Effector memory CD4-positive, alpha-beta T cell (primary cell): ENCODE measurements around the gene ACSM3.
A peak's percentile ranks its signal among the peaks of the same experiment; 100 is the strongest.
"Not testable (repeated sequence)": the region's sequence is repeated elsewhere in the genome, so short reads cannot be mapped to it uniquely, and the experiment has no call there.

Source experiments
- DNase-seq, 3 donors: peaks; one replicate each; pipeline ENCODE4 v3.0.0-alpha.2; 2020
- H3K27ac ChIP-seq: 2 replicates; pipeline ENCODE4 v1.7.0; 2013; ENCODE audit warnings: mild to moderate bottlenecking, low read length, moderate library complexity; ENCODE audit not compliant: insufficient read depth, poor library complexity, severe bottlenecking
- H3K27me3 ChIP-seq: replicated peaks from 2 replicates; pipeline ENCODE4 v1.7.0; 2013; ENCODE audit warnings: mild to moderate bottlenecking, low read length; ENCODE audit not compliant: insufficient read depth, control insufficient read depth, poor library complexity, severe bottlenecking
- H3K36me3 ChIP-seq: 2 replicates; pipeline ENCODE4 v1.7.0; 2013; ENCODE audit warnings: mild to moderate bottlenecking, low read length, moderate library complexity; ENCODE audit not compliant: control insufficient read depth, insufficient read depth
- H3K4me1 ChIP-seq: 2 replicates; pipeline ENCODE4 v1.7.0; 2013; ENCODE audit warnings: low read length, mild to moderate bottlenecking; ENCODE audit not compliant: control insufficient read depth, insufficient read depth, poor library complexity, severe bottlenecking
- H3K4me3 ChIP-seq: 2 replicates; pipeline ENCODE4 v1.7.0; 2013; ENCODE audit warnings: low read length, low read depth, mild to moderate bottlenecking; ENCODE audit not compliant: insufficient read depth, poor library complexity, severe bottlenecking
- H3K9me3 ChIP-seq: 2 replicates; pipeline ENCODE4 v1.7.0; 2013; ENCODE audit warnings: mild to moderate bottlenecking, low read length, moderate library complexity; ENCODE audit not compliant: control insufficient read depth

The ACSM3 gene

DNA sequence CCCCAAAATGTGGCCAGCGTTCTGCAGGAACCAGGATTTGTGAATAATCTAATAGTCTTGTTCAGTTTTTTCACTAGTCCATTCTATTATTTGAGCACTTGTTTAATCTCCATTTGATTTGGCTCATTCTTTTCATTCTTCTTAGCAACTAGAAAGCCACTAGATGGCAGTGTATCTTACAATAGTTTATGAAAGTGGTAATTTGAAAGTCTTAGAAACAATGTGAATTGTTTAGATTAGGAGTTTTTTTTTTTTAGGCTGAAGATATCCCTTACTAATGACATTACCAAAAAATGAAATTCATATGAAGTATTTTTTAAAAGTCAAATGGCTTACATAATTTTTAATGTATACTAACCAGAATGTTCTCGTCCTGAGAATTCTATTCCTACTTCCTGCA, 35.8 kb downstream of the ACSM3 start:
- Histone ChIP-seq H3K9me3 (no peaks in the 10 kb centered on the region), H3K27ac (no peak overlapping the region), H3K36me3 (no peaks in the 10 kb centered on the region), H3K4me1 (no peaks in the 10 kb centered on the region), H3K27me3 (no peaks in the 10 kb centered on the region), H3K4me3 (no peak overlapping the region)
- DNase-seq = no peak

DNA sequence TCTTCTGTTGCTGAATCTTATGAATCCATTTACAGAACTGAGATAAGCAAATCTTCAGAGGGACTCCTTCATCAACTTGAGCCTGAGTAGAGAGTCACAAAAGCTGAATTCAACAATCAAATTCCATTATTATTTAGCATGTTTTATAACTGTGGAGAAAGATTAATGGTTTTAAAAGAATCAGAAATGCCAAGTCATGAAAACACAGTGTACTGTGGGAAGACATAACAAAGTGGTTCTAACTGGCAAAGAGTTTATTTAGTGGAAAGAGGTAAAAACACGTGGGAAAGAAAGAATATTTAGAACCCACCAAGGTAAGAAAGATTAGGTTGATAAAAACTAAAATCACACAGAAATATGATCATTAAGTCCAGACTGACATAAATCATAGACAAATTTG, 37.5 kb downstream of the ACSM3 start:
- Histone ChIP-seq H3K36me3 (no peaks in the 10 kb centered on the region), H3K27ac (no peak overlapping the region), H3K4me3 (no peak overlapping the region), H3K4me1 (no peaks in the 10 kb centered on the region), H3K9me3 (no peaks in the 10 kb centered on the region), H3K27me3 (no peaks in the 10 kb centered on the region)
- no peak for DNase-seq

- Histone ChIP-seq H3K27ac (no peak overlapping the region), H3K4me3 (no peak overlapping the region), H3K36me3 (no peaks in the 10 kb centered on the region), H3K9me3 (no peaks in the 10 kb centered on the region), H3K27me3 (no peaks in the 10 kb centered on the region), H3K4me1 (no peaks in the 10 kb centered on the region)
- no peak for DNase-seq
Measured at GRCh38 chr16:20803192-20803560, 39.4 kb downstream of the ACSM3 start.

DNA sequence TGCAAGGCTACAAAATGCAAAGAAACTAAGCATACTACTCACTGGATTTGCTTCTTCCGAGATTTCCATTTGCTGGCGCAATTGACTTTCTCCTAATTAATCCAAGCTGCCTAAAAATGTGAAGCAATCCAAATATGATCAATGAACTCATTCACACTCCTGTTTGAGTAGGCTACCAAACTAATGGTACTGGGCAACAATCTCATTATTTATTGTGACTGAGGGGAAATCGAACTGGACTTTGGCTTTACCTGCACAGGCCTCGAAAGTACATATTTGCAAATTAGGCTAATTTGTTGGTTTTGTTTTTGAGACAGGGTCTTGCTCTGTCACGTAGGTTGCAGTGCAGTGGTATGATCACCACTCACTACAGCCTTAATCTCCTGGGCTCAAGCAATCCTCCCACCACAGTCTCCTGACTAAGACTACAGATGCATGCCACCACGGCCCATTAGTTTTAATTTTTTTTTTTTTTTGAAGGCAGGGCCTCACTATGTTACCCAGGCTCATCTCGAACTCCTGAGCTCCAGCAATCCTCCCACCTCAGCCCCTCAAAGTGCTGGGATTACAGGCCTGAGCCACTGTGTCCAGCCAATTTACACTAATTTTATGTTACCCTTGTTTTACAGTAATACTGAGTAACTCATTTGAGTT, 39.9 kb downstream of the ACSM3 start:
- Histone ChIP-seq H3K27me3 (no peaks in the 10 kb centered on the region), H3K27ac (no peak overlapping the region), H3K36me3 (no peaks in the 10 kb centered on the region), H3K9me3 (no peaks in the 10 kb centered on the region), H3K4me1 (no peaks in the 10 kb centered on the region), H3K4me3 (no peak overlapping the region)
- no peak for DNase-seq

GRCh38 chr16:20805684-20806167, 41.9 kb downstream of the ACSM3 start:
- peak overlapping the region; percentile 76 for H3K4me3 ChIP-seq
- not testable (repeated sequence) for H3K36me3 ChIP-seq, H3K27me3 ChIP-seq, H3K4me1 ChIP-seq, H3K9me3 ChIP-seq, DNase-seq
- H3K27ac ChIP-seq = peak overlapping the region; percentile 63

DNA sequence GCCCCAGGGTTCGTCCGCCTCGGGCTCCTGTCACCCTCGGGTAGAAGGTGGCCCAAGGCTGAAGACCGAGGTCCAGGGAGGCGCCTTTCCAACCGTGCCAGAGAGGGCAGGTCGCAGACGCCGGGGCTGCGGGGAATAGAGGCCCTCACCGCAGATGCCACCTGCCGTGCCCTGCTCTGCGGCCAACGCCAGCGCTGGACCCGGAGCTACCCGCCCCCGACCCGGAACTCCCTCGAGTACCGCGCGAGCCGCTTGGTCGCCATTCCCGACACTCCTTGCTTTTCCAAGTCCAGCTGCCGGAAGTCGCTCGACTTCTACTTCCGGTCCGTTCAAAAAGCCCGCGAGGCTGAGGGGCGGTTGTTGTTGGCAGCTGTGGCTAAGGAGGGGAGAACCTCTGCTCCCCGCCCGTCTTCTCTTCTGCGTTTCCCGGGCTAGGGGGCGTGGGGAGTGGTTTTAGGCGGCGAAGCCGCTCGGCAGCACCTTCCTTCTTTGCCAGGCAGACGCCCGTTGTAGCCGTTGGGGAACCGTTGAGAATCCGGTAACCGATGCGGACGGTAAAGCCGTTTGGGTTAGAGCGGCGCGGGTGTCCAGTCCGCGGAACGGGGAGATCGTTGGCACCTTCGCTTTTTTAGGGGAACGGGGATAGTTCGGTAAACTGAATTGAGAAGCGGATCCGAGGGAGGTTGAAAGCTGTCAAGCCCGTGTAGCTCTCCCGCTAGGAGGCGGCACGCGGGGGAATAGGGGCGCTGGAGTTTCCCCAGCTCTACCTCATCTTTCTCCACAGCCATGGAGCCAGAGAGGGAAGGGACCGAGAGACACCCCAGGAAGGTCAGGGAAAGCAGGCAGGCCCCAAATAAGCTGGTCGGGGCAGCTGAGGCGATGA, 42.6 kb downstream of the ACSM3 start, which contains the start of the genes ERI2 and REXO5:
Gene ERI2, minus strand, starts transcription at position 305 of the 883 bp plus-strand sequence. Its CDS starts 42 bp downstream, at position 263.
Gene REXO5, plus strand, starts transcription at position 360 of the 883 bp plus-strand sequence. Its CDS starts 427 bp downstream, at position 787.
- H3K9me3 ChIP-seq = no peaks in the 10 kb centered on the region
- peak; percentile 50 to 64 (median 62) for DNase-seq

DNA sequence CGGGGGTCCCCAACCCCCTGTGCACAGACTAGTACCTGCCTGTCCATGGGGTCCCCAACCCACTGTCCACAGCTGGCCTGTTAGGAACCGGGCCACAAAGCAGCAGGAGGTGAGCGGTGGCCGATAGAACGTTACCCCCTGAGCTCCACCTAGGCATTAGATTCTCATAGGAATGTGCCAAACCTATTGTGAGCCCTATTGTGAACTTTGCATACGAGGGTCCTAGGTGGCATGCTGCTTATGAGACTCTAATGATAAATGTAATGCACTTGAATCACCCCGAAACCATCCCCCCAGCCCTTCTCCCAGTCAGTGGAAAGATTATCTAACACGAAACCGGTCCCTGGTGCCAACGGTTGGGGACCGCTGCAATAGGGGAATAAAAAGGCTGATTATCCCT, 44.0 kb downstream of the ACSM3 start:
- Histone ChIP-seq H3K27me3 (no peaks in the 10 kb centered on the region), H3K4me3 (no peak overlapping the region), H3K36me3 (no peaks in the 10 kb centered on the region), H3K4me1 (no peaks in the 10 kb centered on the region), H3K27ac (no peak overlapping the region), H3K9me3 (no peaks in the 10 kb centered on the region)
- no peak for DNase-seq

More for the DNA sequence above, 42.6 kb downstream of the ACSM3 start, which contains the start of the genes ERI2 and REXO5:
- Histone ChIP-seq H3K27me3 (no peaks in the 10 kb centered on the region), H3K4me1 (no peaks in the 10 kb centered on the region), H3K4me3 (peak within 1 kb of the TSS; percentile 76), H3K36me3 (no peaks in the 10 kb centered on the region), H3K27ac (peak within 1 kb of the TSS; percentile 63)

GRCh38 chr16:20811889-20812439, 48.1 kb downstream of the ACSM3 start:
- no peaks in the 10 kb centered on the region for H3K9me3 ChIP-seq
- no peaks in the 10 kb centered on the region for H3K27me3 ChIP-seq
- H3K4me3 ChIP-seq = no peak overlapping the region
- H3K4me1 ChIP-seq = no peaks in the 10 kb centered on the region
- DNase-seq = no peak
- no peak overlapping the region for H3K27ac ChIP-seq
- no peaks in the 10 kb centered on the region for H3K36me3 ChIP-seq

DNA sequence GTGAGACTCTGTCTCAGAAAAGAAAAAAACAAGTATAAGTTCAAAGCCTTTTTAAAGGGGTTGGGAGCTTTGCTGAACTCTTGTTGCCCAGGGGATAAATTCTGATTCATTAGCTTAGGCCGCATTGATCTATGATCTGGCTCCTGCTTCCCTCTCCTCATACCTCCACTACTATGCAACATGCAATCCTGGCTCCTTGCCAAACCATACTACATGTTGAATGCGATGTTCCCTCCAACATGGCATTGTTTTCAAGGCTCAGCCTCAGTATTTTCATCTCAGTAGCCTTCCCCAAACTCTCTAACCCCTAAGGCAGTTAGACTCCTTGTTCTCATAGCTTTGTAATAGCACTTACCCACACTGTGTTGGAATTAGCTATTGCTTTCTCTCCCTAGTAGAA, 48.7 kb downstream of the ACSM3 start:
- H3K9me3 ChIP-seq = no peaks in the 10 kb centered on the region
- no peaks in the 10 kb centered on the region for H3K27me3 ChIP-seq
- no peaks in the 10 kb centered on the region for H3K4me1 ChIP-seq
- H3K36me3 ChIP-seq = no peaks in the 10 kb centered on the region
- no peak for DNase-seq
- H3K27ac ChIP-seq = no peak overlapping the region
- H3K4me3 ChIP-seq = no peak overlapping the region

GRCh38 chr16:20814784-20815183, 51.0 kb downstream of the ACSM3 start:
- Histone ChIP-seq H3K4me3 (no peak overlapping the region), H3K4me1 (no peaks in the 10 kb centered on the region), H3K36me3 (no peaks in the 10 kb centered on the region), H3K27ac (no peak overlapping the region), H3K9me3 (no peaks in the 10 kb centered on the region), H3K27me3 (no peaks in the 10 kb centered on the region)
- no peak for DNase-seq
